Astrocyte of the spinal cord (primary cell): ENCODE results near the gene ATP2A1.
"Not testable (repeated sequence)": the region's sequence is repeated elsewhere in the genome, so short reads cannot be mapped to it uniquely, and the experiment has no call there.

Experiments
- DNase-seq: peaks from one replicate; pipeline ENCODE4 v3.0.0; 2011; ENCODE audit warnings: low read depth, low spot score
- H3K4me3 ChIP-seq: 2 replicates; pipeline ENCODE4 v1.5.1; 2011; ENCODE audit warnings: low read depth, mild to moderate bottlenecking, low read length, moderate library complexity
- CTCF ChIP-seq: IDR thresholded peaks from 2 replicates; pipeline ENCODE4 v1.5.1; 2012; ENCODE audit warnings: low read depth, mild to moderate bottlenecking, low read length, inconsistent platforms
- in situ Hi-C: cut with HindIII; loops from 2 replicates; pipeline ENCODE4 v1.10.0; 2017; ENCODE audit warnings: low sequenced_read_pairs

Gene ATP2A1

GRCh38 chr16:28924762-28925385 is 46.6 kb downstream of the ATP2A1 start, which contains the start of gene RABEP2:
Gene RABEP2 (minus strand): TSS chr16:28925238. CDS start chr16:28925163, 75 bp downstream.
- in situ Hi-C loops: no loop called here
- peak; percentile 87 for DNase-seq
- peak within 1 kb of the TSS; percentile 78 for H3K4me3 ChIP-seq
- TF ChIP-seq CTCF: no peak

GRCh38 chr16:28925386-28926228 is 47.3 kb downstream of the ATP2A1 start:
- in situ Hi-C loops: no loop called here
- no peak for TF ChIP-seq CTCF
- DNase-seq: peak; percentile 77
- H3K4me3 ChIP-seq: peak overlapping the region; percentile 78

GRCh38 chr16:28926284-28926683 is 48.0 kb downstream of the ATP2A1 start:
- DNase-seq, H3K4me3 ChIP-seq, in situ Hi-C loops: not testable (repeated sequence)

- no peak for TF ChIP-seq CTCF
- in situ Hi-C loops: no loop called here
- H3K4me3 ChIP-seq: no peak overlapping the region
- DNase-seq: no peak
These were observed 49.5 kb downstream of the ATP2A1 start for GRCh38 chr16:28927815-28928214.

- H3K4me3 ChIP-seq: no peak overlapping the region
- no peak for DNase-seq
- no peak for TF ChIP-seq CTCF
- in situ Hi-C loops: no loop called here
These were observed 51.9 kb downstream of the ATP2A1 start for GRCh38 chr16:28930203-28930602.

GRCh38 chr16:28930652-28931051 is 52.4 kb downstream of the ATP2A1 start:
- no peak for DNase-seq
- H3K4me3 ChIP-seq: no peak overlapping the region
- in situ Hi-C loops: no loop called here
- no peak for TF ChIP-seq CTCF

- TF ChIP-seq CTCF: no peak
- H3K4me3 ChIP-seq: no peak within 1 kb of the TSS
- in situ Hi-C loops: no loop called here
- no peak for DNase-seq
These were observed 53.5 kb downstream of the ATP2A1 start, which contains the start of gene CD19 for GRCh38 chr16:28931801-28932225. Gene CD19 (plus strand): TSS chr16:28931971. CDS start chr16:28932001, 30 bp downstream.
